GM23338 (cell line): Measurements from ENCODE around the gene NHEJ1. TPM values are rescaled to one million over a fixed set of nuclear protein-coding genes. Genes with fewer than 3 reads are reported as not detected.

ENCODE experiments used
- ATAC-seq: fragments of 200-7000 bp; cut with Tn5 transposase; 3 replicates; pipeline ENCODE4 v1.9.1; 2020
- DNase-seq: peaks from one replicate; pipeline ENCODE4 v3.0.0-alpha.2; 2015; ENCODE audit warnings: low spot score
- H2AFZ ChIP-seq: fragments of 200-600 bp; sonication (generic); 2 replicates; pipeline ENCODE4 v1.8.0; 2016; ENCODE audit warnings: antibody characterized with exemption, mild to moderate bottlenecking, moderate library complexity
- H3F3A ChIP-seq: fragments of 200-600 bp; sonication (generic); replicated peaks from 2 replicates; pipeline ENCODE4 v1.8.0; 2017; ENCODE audit warnings: antibody characterized with exemption, mixed run types, low read depth
- H3K27ac ChIP-seq: fragments of 200-600 bp; sonication (generic); 2 replicates; pipeline ENCODE4 v1.6.1; 2016; ENCODE audit warnings: low read depth
- H3K27me3 ChIP-seq: fragments of 200-600 bp; sonication (generic); 2 replicates; pipeline ENCODE4 v1.8.0; 2016; ENCODE audit warnings: mild to moderate bottlenecking, mixed run types, moderate library complexity; ENCODE audit not compliant: insufficient read depth
- H3K36me3 ChIP-seq: fragments of 200-600 bp; sonication (generic); 2 replicates; pipeline ENCODE4 v1.8.0; 2016; ENCODE audit warnings: mild to moderate bottlenecking; ENCODE audit not compliant: insufficient read depth
- H3K4me1 ChIP-seq: fragments of 200-600 bp; sonication (generic); 2 replicates; pipeline ENCODE4 v1.8.0; 2016; ENCODE audit warnings: mild to moderate bottlenecking, moderate library complexity; ENCODE audit not compliant: insufficient read depth
- H3K4me2 ChIP-seq: fragments of 200-600 bp; sonication (generic); 2 replicates; pipeline ENCODE4 v1.7.1; 2017; ENCODE audit warnings: mixed run types
- H3K4me3 ChIP-seq: fragments of 200-600 bp; sonication (generic); 2 replicates; pipeline ENCODE4 v1.6.1; 2016; ENCODE audit warnings: mixed run types
- H3K79me2 ChIP-seq: fragments of 200-600 bp; sonication (generic); replicated peaks from 2 replicates; pipeline ENCODE4 v1.8.0; 2017; ENCODE audit warnings: mild to moderate bottlenecking; ENCODE audit not compliant: insufficient read depth
- H3K9me2 ChIP-seq: fragments of 200-600 bp; sonication (generic); 2 replicates; pipeline ENCODE4 v1.8.0; 2017; ENCODE audit not compliant: insufficient read depth
- H4K20me1 ChIP-seq: fragments of 200-600 bp; sonication (generic); replicated peaks from 2 replicates; pipeline ENCODE4 v1.8.0; 2017; ENCODE audit warnings: mild to moderate bottlenecking; ENCODE audit not compliant: insufficient read depth
- H3K27ac Mint-ChIP-seq: 2 replicates; pipeline ENCODE4 v1.8.0; 2020; ENCODE audit warnings: inconsistent platforms, mild to moderate bottlenecking, moderate library complexity, mixed read lengths
- H3K27me3 Mint-ChIP-seq: 3 replicates; pipeline ENCODE4 v1.8.0; 2022; ENCODE audit warnings: low read depth, mild to moderate bottlenecking, moderate library complexity, mixed read lengths, inconsistent platforms; ENCODE audit not compliant: insufficient read depth, poor library complexity
- H3K36me3 Mint-ChIP-seq: 3 replicates; pipeline ENCODE4 v1.8.0; 2021; ENCODE audit warnings: low read depth, mild to moderate bottlenecking, inconsistent platforms, moderate library complexity, mixed read lengths
- H3K4me1 Mint-ChIP-seq: 3 replicates; pipeline ENCODE4 v1.8.0; 2020; ENCODE audit warnings: mild to moderate bottlenecking, inconsistent platforms, mixed read lengths
- H3K4me3 Mint-ChIP-seq: 3 replicates; pipeline ENCODE4 v1.8.0; 2021; ENCODE audit warnings: moderate library complexity, mild to moderate bottlenecking, inconsistent platforms, mixed read lengths
- H3K9me3 Mint-ChIP-seq: 3 replicates; pipeline ENCODE4 v1.8.0; 2020; ENCODE audit warnings: moderate library complexity, mild to moderate bottlenecking, inconsistent platforms, mixed read lengths
- CREB1 ChIP-seq: fragments of 250-450 bp; sonication (Bioruptor Pico); IDR thresholded peaks from 2 replicates; pipeline ENCODE4 v1.5.0; 2020; ENCODE audit warnings: low read depth, mild to moderate bottlenecking, moderate library complexity
- CTCF ChIP-seq, 2 experiments: fragments of 200-600 bp in 1 of 2; sonication (generic) in 1 of 2; conservative IDR thresholded peaks; 2 replicates each; pipeline versions ENCODE4 v1.5.1 to v1.6.1; 2016 to 2017; ENCODE audit warnings: antibody characterized with exemption in 2 of 2, low read depth in 2 of 2, mild to moderate bottlenecking in 2 of 2, moderate library complexity in 1 of 2
- EZH2 ChIP-seq: fragments of 200-600 bp; sonication (generic); IDR thresholded peaks from one replicate; pipeline ENCODE4 v1.8.0; 2017; ENCODE audit warnings: antibody characterized with exemption, mild to moderate bottlenecking, low read depth; ENCODE audit not compliant: unreplicated experiment
- EZH2phosphoT487 ChIP-seq: fragments of 200-600 bp; sonication (generic); IDR thresholded peaks from one replicate; pipeline ENCODE4 v1.8.1; 2018; ENCODE audit warnings: antibody characterized with exemption; ENCODE audit not compliant: unreplicated experiment
- JUNB ChIP-seq: IDR thresholded peaks from one replicate; pipeline ENCODE4 v1.6.1; 2016; ENCODE audit warnings: antibody characterized with exemption; ENCODE audit not compliant: unreplicated experiment
- NANOG ChIP-seq: IDR thresholded peaks from 2 replicates; pipeline ENCODE4 v1.6.1; 2016; ENCODE audit warnings: antibody characterized with exemption, borderline replicate concordance
- POLR2AphosphoS5 ChIP-seq: IDR thresholded peaks from 2 replicates; pipeline ENCODE4 v1.6.1; 2016; ENCODE audit warnings: antibody characterized with exemption, low read depth
- STAT1 ChIP-seq: IDR thresholded peaks from one replicate; pipeline ENCODE4 v1.6.1; 2016; ENCODE audit warnings: antibody characterized with exemption; ENCODE audit not compliant: unreplicated experiment
- ZNF114 ChIP-seq: fragments of 250-450 bp; sonication (Bioruptor Pico); IDR thresholded peaks from 2 replicates; pipeline ENCODE4 v1.5.0; 2020; ENCODE audit warnings: mild to moderate bottlenecking, moderate library complexity
- polyA plus RNA-seq: library from polyadenylated mRNA; unstranded; fragments of >200 nt; fragmentation: Nextera tagmentation; extraction: Ambion mirVana; gene quantifications from 2 replicates; pipeline ENCODE4 v1.2.1, GENCODE V29; 2016
- total RNA-seq: library from RNA; depleted of rRNA; stranded (reverse); fragments of >200 nt; shearing (Covaris generic); gene quantifications from 2 replicates; pipeline ENCODE4 v1.2.3, GENCODE V29; 2014
- TF ChIP-seq, protein P1 (sequence below): IDR thresholded peaks from 2 replicates; pipeline ENCODE4 v1.6.1; 2016; ENCODE audit warnings: antibody characterized with exemption
- TF ChIP-seq, protein P2 (sequence below): IDR thresholded peaks from one replicate; pipeline ENCODE4 v1.6.1; 2018; ENCODE audit warnings: antibody characterized with exemption; ENCODE audit not compliant: unreplicated experiment

The NHEJ1 gene
- total and polyA plus RNA-seq, 2 experiments from 2014 or later = 19.6 to 30.6 TPM

- Histone ChIP-seq H3K4me1 (peaks cover 8% of the 10 kb centered on the region), H3K4me3 (no peak overlapping the region)
- TF ChIP-seq POLR2AphosphoS5 (no peak), CTCF (conservative IDR thresholded peaks at IDR 0.05; ENCODE audit: low read depth in 2 of 2) (peak; percentile 39 to 44)
Observed at GRCh38 chr2:219078126-219078525, 82.5 kb downstream of the NHEJ1 start.

DNA sequence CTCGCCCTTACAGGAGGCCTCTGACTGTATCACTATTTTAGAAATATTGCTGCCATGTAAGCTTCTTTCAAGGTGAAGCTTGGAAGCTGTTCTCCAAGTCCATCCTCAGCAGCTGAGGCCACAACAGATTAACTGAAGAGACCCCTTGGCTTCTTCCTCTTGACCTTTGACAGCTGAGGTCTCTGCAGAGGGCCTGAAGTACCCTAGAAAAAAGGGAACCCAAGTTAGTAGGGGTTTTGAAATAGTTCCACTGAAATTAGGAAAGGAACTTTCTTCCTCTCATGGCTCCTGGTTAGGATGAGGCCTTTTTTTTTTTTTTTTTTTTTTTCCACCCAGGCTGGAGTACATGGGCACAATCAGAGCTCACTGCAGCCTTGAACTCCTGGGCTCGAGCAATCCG is 84.4 kb downstream of the NHEJ1 start:
- Mint-ChIP-seq H3K4me1 (peaks cover 7% of the 10 kb centered on the region), H3K27ac (no peak overlapping the region), H3K36me3 (no peaks in the 10 kb centered on the region), H3K4me3 (no peak overlapping the region), H3K27me3 (peaks cover 4% of the 10 kb centered on the region), H3K9me3 (no peaks in the 10 kb centered on the region)
- no peak overlapping the region for H3K4me3 ChIP-seq
- no peaks in the 10 kb centered on the region for H3K79me2 ChIP-seq
- H3K4me1 ChIP-seq = peaks cover 8% of the 10 kb centered on the region
- H3F3A ChIP-seq = no peaks in the 10 kb centered on the region
- no peaks in the 10 kb centered on the region for H3K9me2 ChIP-seq
- no peak overlapping the region for H2AFZ ChIP-seq
- no peak overlapping the region for H3K4me2 ChIP-seq
- no peak overlapping the region for H3K27ac ChIP-seq
- no peaks in the 10 kb centered on the region for H4K20me1 ChIP-seq
- ATAC-seq = no peak
- H3K27me3 ChIP-seq = no peaks in the 10 kb centered on the region
- no peaks in the 10 kb centered on the region for H3K36me3 ChIP-seq
- no peak for DNase-seq
- TF ChIP-seq POLR2AphosphoS5 = no peak
- TF ChIP-seq ZNF114 (CRISPR knock-in tag) = no peak
- TF ChIP-seq STAT1 = no peak
- TF ChIP-seq CREB1 (CRISPR knock-in tag) = no peak
- no peak for TF ChIP-seq EZH2phosphoT487
- TF ChIP-seq, protein P1, sequence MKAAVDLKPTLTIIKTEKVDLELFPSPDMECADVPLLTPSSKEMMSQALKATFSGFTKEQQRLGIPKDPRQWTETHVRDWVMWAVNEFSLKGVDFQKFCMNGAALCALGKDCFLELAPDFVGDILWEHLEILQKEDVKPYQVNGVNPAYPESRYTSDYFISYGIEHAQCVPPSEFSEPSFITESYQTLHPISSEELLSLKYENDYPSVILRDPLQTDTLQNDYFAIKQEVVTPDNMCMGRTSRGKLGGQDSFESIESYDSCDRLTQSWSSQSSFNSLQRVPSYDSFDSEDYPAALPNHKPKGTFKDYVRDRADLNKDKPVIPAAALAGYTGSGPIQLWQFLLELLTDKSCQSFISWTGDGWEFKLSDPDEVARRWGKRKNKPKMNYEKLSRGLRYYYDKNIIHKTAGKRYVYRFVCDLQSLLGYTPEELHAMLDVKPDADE = no peak
- no peak for TF ChIP-seq JUNB
- no peak for TF ChIP-seq NANOG
- TF ChIP-seq EZH2 = no peak
- no peak for TF ChIP-seq CTCF (conservative IDR thresholded peaks at IDR 0.05; ENCODE audit: low read depth in 2 of 2)
- TF ChIP-seq, protein P2, sequence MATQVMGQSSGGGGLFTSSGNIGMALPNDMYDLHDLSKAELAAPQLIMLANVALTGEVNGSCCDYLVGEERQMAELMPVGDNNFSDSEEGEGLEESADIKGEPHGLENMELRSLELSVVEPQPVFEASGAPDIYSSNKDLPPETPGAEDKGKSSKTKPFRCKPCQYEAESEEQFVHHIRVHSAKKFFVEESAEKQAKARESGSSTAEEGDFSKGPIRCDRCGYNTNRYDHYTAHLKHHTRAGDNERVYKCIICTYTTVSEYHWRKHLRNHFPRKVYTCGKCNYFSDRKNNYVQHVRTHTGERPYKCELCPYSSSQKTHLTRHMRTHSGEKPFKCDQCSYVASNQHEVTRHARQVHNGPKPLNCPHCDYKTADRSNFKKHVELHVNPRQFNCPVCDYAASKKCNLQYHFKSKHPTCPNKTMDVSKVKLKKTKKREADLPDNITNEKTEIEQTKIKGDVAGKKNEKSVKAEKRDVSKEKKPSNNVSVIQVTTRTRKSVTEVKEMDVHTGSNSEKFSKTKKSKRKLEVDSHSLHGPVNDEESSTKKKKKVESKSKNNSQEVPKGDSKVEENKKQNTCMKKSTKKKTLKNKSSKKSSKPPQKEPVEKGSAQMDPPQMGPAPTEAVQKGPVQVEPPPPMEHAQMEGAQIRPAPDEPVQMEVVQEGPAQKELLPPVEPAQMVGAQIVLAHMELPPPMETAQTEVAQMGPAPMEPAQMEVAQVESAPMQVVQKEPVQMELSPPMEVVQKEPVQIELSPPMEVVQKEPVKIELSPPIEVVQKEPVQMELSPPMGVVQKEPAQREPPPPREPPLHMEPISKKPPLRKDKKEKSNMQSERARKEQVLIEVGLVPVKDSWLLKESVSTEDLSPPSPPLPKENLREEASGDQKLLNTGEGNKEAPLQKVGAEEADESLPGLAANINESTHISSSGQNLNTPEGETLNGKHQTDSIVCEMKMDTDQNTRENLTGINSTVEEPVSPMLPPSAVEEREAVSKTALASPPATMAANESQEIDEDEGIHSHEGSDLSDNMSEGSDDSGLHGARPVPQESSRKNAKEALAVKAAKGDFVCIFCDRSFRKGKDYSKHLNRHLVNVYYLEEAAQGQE = no peak

More at GRCh38 chr2:219078126-219078525, 82.5 kb downstream of the NHEJ1 start:
- Histone ChIP-seq H3K9me2 (no peaks in the 10 kb centered on the region), H2AFZ (no peak overlapping the region), H3K36me3 (no peaks in the 10 kb centered on the region), H3K27me3 (no peaks in the 10 kb centered on the region), H3F3A (no peaks in the 10 kb centered on the region), H3K4me2 (no peak overlapping the region), H3K79me2 (no peaks in the 10 kb centered on the region), H4K20me1 (no peaks in the 10 kb centered on the region), H3K27ac (no peak overlapping the region)
- no peaks in the 10 kb centered on the region for H3K36me3 Mint-ChIP-seq
- H3K4me1 Mint-ChIP-seq = peaks cover 7% of the 10 kb centered on the region
- DNase-seq (no peak), ATAC-seq (no peak)
- no peak overlapping the region for H3K27ac Mint-ChIP-seq
- no peak overlapping the region for H3K4me3 Mint-ChIP-seq
- no peaks in the 10 kb centered on the region for H3K9me3 Mint-ChIP-seq
- peaks cover 5% of the 10 kb centered on the region for H3K27me3 Mint-ChIP-seq
